Measurements from ENCODE around the gene PMF1. TPM values are rescaled to one million over a fixed set of nuclear protein-coding genes. Genes with fewer than 3 reads are reported as not detected.
"Not testable (repeated sequence)": the region's sequence is repeated elsewhere in the genome, so short reads cannot be mapped to it uniquely, and the experiment has no call there.

The PMF1 gene
- total RNA-seq, 1 donor from 2014 or later = 113 TPM

GRCh38 chr1:156190265-156190664 lies 22.5 kb upstream of the PMF1 start:
- peaks cover 22% of the 10 kb centered on the region for H3K4me1 Mint-ChIP-seq
- H3K27me3 Mint-ChIP-seq, H3K4me3 Mint-ChIP-seq, H3K27ac Mint-ChIP-seq, H3K9me3 Mint-ChIP-seq, DNase-seq: not testable (repeated sequence)
- intact Hi-C loops (cut with micrococcal nuclease) = loop anchor here (10.0 kb wide), 2 partner anchors 265 to 565 kb away; partner anchors contain the start of gene HDGF
- peaks cover 11% of the 10 kb centered on the region for H3K36me3 Mint-ChIP-seq (ENCODE audit: low read depth)

- Mint-ChIP-seq H3K27ac (peak overlapping the region; percentile 10), H3K4me1 (peaks cover 33% of the 10 kb centered on the region), H3K9me3 (no peaks in the 10 kb centered on the region), H3K27me3 (no peaks in the 10 kb centered on the region), H3K4me3 (no peak overlapping the region), H3K36me3 (ENCODE audit: low read depth) (peaks cover 23% of the 10 kb centered on the region)
- no peak for DNase-seq
- intact Hi-C loops (cut with micrococcal nuclease) = loop anchor here (10.0 kb wide), 2 partner anchors 263 to 563 kb away; partner anchors contain the start of gene HDGF
Measured at GRCh38 chr1:156191292-156191964, 21.4 kb upstream of the PMF1 start.

- peaks cover 36% of the 10 kb centered on the region for H3K36me3 Mint-ChIP-seq (ENCODE audit: low read depth)
- peak overlapping the region; percentile 100 for H3K4me3 Mint-ChIP-seq
- intact Hi-C loops (cut with micrococcal nuclease) = loop anchor here (1.0 to 10.0 kb wide), 7 partner anchors 20 to 562 kb away; partner anchors contain the start of genes HDGF, PMF1 and SMG5
- H3K27ac Mint-ChIP-seq = peak overlapping the region; percentile 97
- DNase-seq = no peak
- H3K9me3 Mint-ChIP-seq = no peaks in the 10 kb centered on the region
- H3K27me3 Mint-ChIP-seq = no peaks in the 10 kb centered on the region
- H3K4me1 Mint-ChIP-seq = peaks cover 46% of the 10 kb centered on the region
Measured at GRCh38 chr1:156193208-156193487, 19.7 kb upstream of the PMF1 start.

- Mint-ChIP-seq H3K4me3 (peak within 1 kb of the TSS; percentile 100), H3K36me3 (ENCODE audit: low read depth) (peaks cover 40% of the 10 kb centered on the region), H3K27ac (peak within 1 kb of the TSS; percentile 97), H3K4me1 (peaks cover 52% of the 10 kb centered on the region), H3K27me3 (no peaks in the 10 kb centered on the region), H3K9me3 (no peaks in the 10 kb centered on the region)
- intact Hi-C loops (cut with micrococcal nuclease) = loop anchor here (1.0 to 10.0 kb wide), 8 partner anchors 20 to 561 kb away; partner anchors contain the start of genes HDGF, LAMTOR2, PMF1 and SMG5
- DNase-seq = peak; percentile 99
Measured at GRCh38 chr1:156193488-156194299, 19.1 kb upstream of the PMF1 start, which contains the start of gene SLC25A44. Gene SLC25A44 (plus strand): TSS chr1:156194104. CDS start chr1:156199848, 5,744 bp downstream.

- Mint-ChIP-seq H3K27ac (peak overlapping the region; percentile 97), H3K9me3 (no peaks in the 10 kb centered on the region), H3K36me3 (ENCODE audit: low read depth) (peaks cover 46% of the 10 kb centered on the region), H3K4me3 (peak overlapping the region; percentile 100), H3K27me3 (no peaks in the 10 kb centered on the region), H3K4me1 (peaks cover 58% of the 10 kb centered on the region)
- intact Hi-C loops (cut with micrococcal nuclease) = loop anchor here (1.0 to 10.0 kb wide), 3 partner anchors 140 to 561 kb away; partner anchors contain the start of genes HDGF and LAMTOR2
- no peak for DNase-seq
Measured at GRCh38 chr1:156194300-156194652, 18.5 kb upstream of the PMF1 start.

- Mint-ChIP-seq H3K9me3 (no peaks in the 10 kb centered on the region), H3K36me3 (ENCODE audit: low read depth) (peaks cover 59% of the 10 kb centered on the region), H3K27me3 (no peaks in the 10 kb centered on the region), H3K4me1 (peaks cover 71% of the 10 kb centered on the region), H3K4me3 (peak overlapping the region; percentile 100), H3K27ac (peak overlapping the region; percentile 35)
- no peak for DNase-seq
- intact Hi-C loops (cut with micrococcal nuclease) = loop anchor here (5.0 to 10.0 kb wide), 3 partner anchors 34 to 559 kb away; partner anchors contain the start of gene HDGF
Measured at GRCh38 chr1:156195853-156196252, 17.0 kb upstream of the PMF1 start.

GRCh38 chr1:156196445-156196844 lies 16.4 kb upstream of the PMF1 start:
- Mint-ChIP-seq H3K9me3 (no peaks in the 10 kb centered on the region), H3K4me3 (peak overlapping the region; percentile 100), H3K4me1 (peaks cover 71% of the 10 kb centered on the region), H3K36me3 (ENCODE audit: low read depth) (peaks cover 59% of the 10 kb centered on the region), H3K27ac (peak overlapping the region; percentile 82), H3K27me3 (no peaks in the 10 kb centered on the region)
- DNase-seq = no peak
- intact Hi-C loops (cut with micrococcal nuclease) = loop anchor here (5.0 to 10.0 kb wide), 3 partner anchors 34 to 558 kb away; partner anchors contain the start of gene HDGF

- Mint-ChIP-seq H3K36me3 (ENCODE audit: low read depth) (peaks cover 56% of the 10 kb centered on the region), H3K9me3 (no peaks in the 10 kb centered on the region), H3K4me1 (peaks cover 54% of the 10 kb centered on the region), H3K27me3 (no peaks in the 10 kb centered on the region), H3K27ac (peak overlapping the region; percentile 97), H3K4me3 (no peak overlapping the region)
- peak; percentile 74 for DNase-seq
- intact Hi-C loops (cut with micrococcal nuclease) = loop anchor here (1.0 to 10.0 kb wide), 5 partner anchors 14 to 556 kb away; partner anchors contain the start of genes HDGF and PMF1
Measured at GRCh38 chr1:156198831-156199349, 13.9 kb upstream of the PMF1 start.

GRCh38 chr1:156200044-156200443 lies 12.8 kb upstream of the PMF1 start:
- H3K4me3 Mint-ChIP-seq = no peak overlapping the region
- peaks cover 56% of the 10 kb centered on the region for H3K36me3 Mint-ChIP-seq (ENCODE audit: low read depth)
- H3K27me3 Mint-ChIP-seq = no peaks in the 10 kb centered on the region
- DNase-seq = no peak
- H3K9me3 Mint-ChIP-seq = no peaks in the 10 kb centered on the region
- peaks cover 51% of the 10 kb centered on the region for H3K4me1 Mint-ChIP-seq
- peak overlapping the region; percentile 97 for H3K27ac Mint-ChIP-seq
- intact Hi-C loops (cut with micrococcal nuclease) = no loop called here

- DNase-seq = no peak
- H3K4me3 Mint-ChIP-seq = no peak overlapping the region
- H3K27me3 Mint-ChIP-seq = no peaks in the 10 kb centered on the region
- H3K27ac Mint-ChIP-seq = no peak overlapping the region
- intact Hi-C loops (cut with micrococcal nuclease) = no loop called here
- peaks cover 48% of the 10 kb centered on the region for H3K36me3 Mint-ChIP-seq (ENCODE audit: low read depth)
- peaks cover 32% of the 10 kb centered on the region for H3K4me1 Mint-ChIP-seq
- no peaks in the 10 kb centered on the region for H3K9me3 Mint-ChIP-seq
Measured at GRCh38 chr1:156203331-156203730, 9.5 kb upstream of the PMF1 start.

GRCh38 chr1:156204686-156205085 lies 8.1 kb upstream of the PMF1 start:
- H3K27me3 Mint-ChIP-seq = no peaks in the 10 kb centered on the region
- DNase-seq = no peak
- no peak overlapping the region for H3K27ac Mint-ChIP-seq
- H3K4me1 Mint-ChIP-seq = peaks cover 22% of the 10 kb centered on the region
- H3K4me3 Mint-ChIP-seq = no peak overlapping the region
- H3K9me3 Mint-ChIP-seq = no peaks in the 10 kb centered on the region
- intact Hi-C loops (cut with micrococcal nuclease) = no loop called here
- H3K36me3 Mint-ChIP-seq (ENCODE audit: low read depth) = peaks cover 48% of the 10 kb centered on the region

GRCh38 chr1:156211243-156211642 lies 1.6 kb upstream of the PMF1 start:
- intact Hi-C loops (cut with micrococcal nuclease) = loop anchor here (10.0 kb wide), 1 partner anchor 294 kb away; the partner anchor contains the start of gene MEF2D
- Mint-ChIP-seq H3K27ac (peak overlapping the region; percentile 99), H3K36me3 (ENCODE audit: low read depth) (peaks cover 75% of the 10 kb centered on the region), H3K27me3 (no peaks in the 10 kb centered on the region), H3K4me1 (peaks cover 31% of the 10 kb centered on the region), H3K9me3 (no peaks in the 10 kb centered on the region), H3K4me3 (no peak overlapping the region)
- no peak for DNase-seq

- H3K27me3 Mint-ChIP-seq = no peaks in the 10 kb centered on the region
- peak overlapping the region; percentile 98 for H3K4me3 Mint-ChIP-seq
- H3K27ac Mint-ChIP-seq = peak overlapping the region; percentile 99
- H3K4me1 Mint-ChIP-seq = peaks cover 31% of the 10 kb centered on the region
- no peak for DNase-seq
- no peaks in the 10 kb centered on the region for H3K9me3 Mint-ChIP-seq
- intact Hi-C loops (cut with micrococcal nuclease) = loop anchor here (2.0 to 10.0 kb wide), 3 partner anchors 13 to 293 kb away; partner anchors contain the start of genes MEF2D and SMG5
- peaks cover 71% of the 10 kb centered on the region for H3K36me3 Mint-ChIP-seq (ENCODE audit: low read depth)
Measured at GRCh38 chr1:156212130-156212529, 677 bp upstream of the PMF1 start.

Data from activated CD4-positive, alpha-beta T cell treated with anti-CD3 and anti-CD28 coated beads, Interleukin-2, amount 10 ng/mL, durations not matched to agents 24 days and 14 days (primary cell).